Endothelial cell of umbilical vein (primary cell): ENCODE results near the gene PTCH2.

ENCODE experiments used
- JUN ChIP-seq: IDR thresholded peaks from 2 replicates; pipeline ENCODE4 v1.6.1; 2011; ENCODE audit warnings: borderline replicate concordance, low read depth; ENCODE audit not compliant: insufficient read length, insufficient read depth
- TF ChIP-seq, protein P1 (sequence below), 2 donors: IDR thresholded peaks; 1 replicate in 1 of 2; 2 replicates in 1 of 2; pipeline ENCODE4 v1.5.1; 2011; ENCODE audit warnings: low read length in 2 of 2, mild to moderate bottlenecking in 2 of 2, moderate library complexity in 2 of 2, control low read depth in 1 of 2, inconsistent platforms in 1 of 2, low read depth in 1 of 2; ENCODE audit not compliant: insufficient read depth in 1 of 2; ENCODE audit errors: extremely low read depth in 1 of 2

DNA sequence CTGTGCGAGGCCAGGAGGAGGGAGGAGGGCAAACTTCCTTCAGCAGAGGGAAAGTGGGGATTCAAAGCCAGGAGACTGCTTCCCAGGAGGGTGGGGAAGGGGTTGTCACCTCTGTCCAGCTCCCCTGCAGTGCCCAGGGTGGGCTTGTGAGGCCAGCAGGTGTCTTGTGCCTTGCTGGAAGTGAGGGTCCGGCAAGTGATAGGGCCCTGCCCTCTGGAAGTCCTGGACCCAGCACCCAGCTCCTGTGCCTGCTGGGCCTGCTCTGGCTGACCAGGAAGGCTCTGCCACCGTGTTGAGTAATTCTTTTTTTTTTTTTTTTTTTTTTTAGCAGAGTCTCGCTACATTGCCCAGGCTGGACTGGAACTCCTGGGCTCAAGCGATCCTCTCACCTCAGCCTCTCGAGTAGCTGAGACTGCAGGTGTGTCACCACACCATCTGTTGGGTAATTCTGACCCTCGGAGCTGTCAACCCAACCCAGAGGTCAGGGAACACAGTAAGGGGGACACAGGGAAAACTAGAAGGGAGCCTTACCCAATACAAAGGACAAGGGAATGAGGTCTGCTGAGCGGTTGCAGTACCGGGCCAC is 56.1 kb downstream of the PTCH2 start:
- TF ChIP-seq, protein P1, sequence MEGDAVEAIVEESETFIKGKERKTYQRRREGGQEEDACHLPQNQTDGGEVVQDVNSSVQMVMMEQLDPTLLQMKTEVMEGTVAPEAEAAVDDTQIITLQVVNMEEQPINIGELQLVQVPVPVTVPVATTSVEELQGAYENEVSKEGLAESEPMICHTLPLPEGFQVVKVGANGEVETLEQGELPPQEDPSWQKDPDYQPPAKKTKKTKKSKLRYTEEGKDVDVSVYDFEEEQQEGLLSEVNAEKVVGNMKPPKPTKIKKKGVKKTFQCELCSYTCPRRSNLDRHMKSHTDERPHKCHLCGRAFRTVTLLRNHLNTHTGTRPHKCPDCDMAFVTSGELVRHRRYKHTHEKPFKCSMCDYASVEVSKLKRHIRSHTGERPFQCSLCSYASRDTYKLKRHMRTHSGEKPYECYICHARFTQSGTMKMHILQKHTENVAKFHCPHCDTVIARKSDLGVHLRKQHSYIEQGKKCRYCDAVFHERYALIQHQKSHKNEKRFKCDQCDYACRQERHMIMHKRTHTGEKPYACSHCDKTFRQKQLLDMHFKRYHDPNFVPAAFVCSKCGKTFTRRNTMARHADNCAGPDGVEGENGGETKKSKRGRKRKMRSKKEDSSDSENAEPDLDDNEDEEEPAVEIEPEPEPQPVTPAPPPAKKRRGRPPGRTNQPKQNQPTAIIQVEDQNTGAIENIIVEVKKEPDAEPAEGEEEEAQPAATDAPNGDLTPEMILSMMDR (IDR thresholded peaks at IDR 0.05; ENCODE audit: extremely low read depth in 1 of 2, insufficient read depth in 1 of 2, low read depth in 1 of 2, low read length in 2 of 2): no peak
- TF ChIP-seq JUN: no peak
